ENCODE measurements around the gene CTNNBL1.
"Not testable (repeated sequence)": the region's sequence is repeated elsewhere in the genome, so short reads cannot be mapped to it uniquely, and the experiment has no call there.

Gene CTNNBL1

GRCh38 chr20:37700301-37700700 lies 6.5 kb downstream of the CTNNBL1 start:
- Histone ChIP-seq H3K27ac (no peak overlapping the region), H3K36me3 (replicated peaks) (no peaks in the 10 kb centered on the region), H3K27me3 (replicated peaks) (no peaks in the 10 kb centered on the region), H3K4me3 (ENCODE audit: low read depth, low read length) (no peak overlapping the region)
- no peak for TF ChIP-seq CTCF (IDR thresholded peaks at IDR 0.05; ENCODE audit: low read depth, low read length, missing control alignments)
- in situ Hi-C loops (cut with HindIII; ENCODE audit: low pct_ligation_motif_present, low sequenced_read_pairs) = no loop called here
- no peak for DNase-seq

- in situ Hi-C loops (cut with HindIII; ENCODE audit: low pct_ligation_motif_present, low sequenced_read_pairs); DNase-seq; H3K36me3 ChIP-seq (replicated peaks); H3K4me3 ChIP-seq (ENCODE audit: low read depth, low read length); H3K27me3 ChIP-seq (replicated peaks); H3K27ac ChIP-seq: not testable (repeated sequence)
Measured at GRCh38 chr20:37701676-37702075, 7.8 kb downstream of the CTNNBL1 start.

- in situ Hi-C loops (cut with HindIII; ENCODE audit: low pct_ligation_motif_present, low sequenced_read_pairs) = no loop called here
- no peaks in the 10 kb centered on the region for H3K27me3 ChIP-seq (replicated peaks)
- H3K36me3 ChIP-seq (replicated peaks) = no peaks in the 10 kb centered on the region
- TF ChIP-seq CTCF (IDR thresholded peaks at IDR 0.05; ENCODE audit: low read depth, low read length, missing control alignments) = no peak
- H3K27ac ChIP-seq = no peak overlapping the region
- DNase-seq = no peak
- no peak overlapping the region for H3K4me3 ChIP-seq (ENCODE audit: low read depth, low read length)
Measured at GRCh38 chr20:37702403-37703034, 8.7 kb downstream of the CTNNBL1 start.

GRCh38 chr20:37703035-37703845 lies 9.4 kb downstream of the CTNNBL1 start:
- Histone ChIP-seq H3K4me3 (ENCODE audit: low read depth, low read length) (no peak overlapping the region), H3K36me3 (replicated peaks) (no peaks in the 10 kb centered on the region), H3K27me3 (replicated peaks) (no peaks in the 10 kb centered on the region), H3K27ac (no peak overlapping the region)
- in situ Hi-C loops (cut with HindIII; ENCODE audit: low pct_ligation_motif_present, low sequenced_read_pairs) = no loop called here
- TF ChIP-seq CTCF (IDR thresholded peaks at IDR 0.05; ENCODE audit: low read depth, low read length, missing control alignments) = no peak
- DNase-seq = no peak

- H3K27ac ChIP-seq = no peak overlapping the region
- no peaks in the 10 kb centered on the region for H3K36me3 ChIP-seq (replicated peaks)
- no peaks in the 10 kb centered on the region for H3K27me3 ChIP-seq (replicated peaks)
- no peak for DNase-seq
- H3K4me3 ChIP-seq (ENCODE audit: low read depth, low read length) = no peak overlapping the region
- in situ Hi-C loops (cut with HindIII; ENCODE audit: low pct_ligation_motif_present, low sequenced_read_pairs) = no loop called here
- TF ChIP-seq CTCF (IDR thresholded peaks at IDR 0.05; ENCODE audit: low read depth, low read length, missing control alignments) = no peak
Measured at GRCh38 chr20:37704955-37705354, 11.1 kb downstream of the CTNNBL1 start.

GRCh38 chr20:37706298-37706697 lies 12.5 kb downstream of the CTNNBL1 start:
- in situ Hi-C loops (cut with HindIII; ENCODE audit: low pct_ligation_motif_present, low sequenced_read_pairs) = no loop called here
- TF ChIP-seq CTCF (IDR thresholded peaks at IDR 0.05; ENCODE audit: low read depth, low read length, missing control alignments) = no peak
- H3K36me3 ChIP-seq (replicated peaks) = no peaks in the 10 kb centered on the region
- no peak overlapping the region for H3K27ac ChIP-seq
- H3K27me3 ChIP-seq (replicated peaks) = no peaks in the 10 kb centered on the region
- DNase-seq = no peak
- H3K4me3 ChIP-seq (ENCODE audit: low read depth, low read length) = no peak overlapping the region

Data from brain microvascular endothelial cell (primary cell).